HepG2 (cell line): ENCODE data around the gene METTL22. TPM values are rescaled to one million over a fixed set of nuclear protein-coding genes. Genes with fewer than 3 reads are reported as not detected.

Experiments
- ATAC-seq: fragments of 200-7000 bp; cut with Tn5 transposase; 3 replicates; pipeline ENCODE4 v1.9.1; 2020; ENCODE audit warnings: mild to moderate bottlenecking, moderate library complexity
- BruUV-seq: library from RNA; stranded (reverse); fragments of 400-500 nt; replicated peaks from 2 replicates; lab custom pipeline; 2021; lab: Mats Ljungman, UMichigan
- CTCF ChIA-PET: fragments of 300-600 bp; formaldehyde crosslinking; extraction: SDS; loops from one replicate; lab custom pipeline; 2021; ENCODE audit warnings: low total read pairs, inconsistent platforms, low intra/inter-chr PET ratio; lab: Yijun Ruan, JAX
- POLR2A ChIA-PET: fragments of 350-600 bp; sonication (Branson Sonifier 250); formaldehyde crosslinking; loops from one replicate; lab custom pipeline; 2020; ENCODE audit warnings: antibody characterized with exemption, inconsistent platforms; lab: Yijun Ruan, JAX
- DNase-seq: peaks from one replicate; pipeline ENCODE4 v3.0.0-alpha.2; 2015; ENCODE audit warnings: low spot score
- FAIRE-seq: peaks from 3 replicates; lab custom pipeline; 2011; peaks lifted over from hg19 to GRCh38; lab: Jason Lieb, UNC
- H2AFZ ChIP-seq: one replicate; pipeline ENCODE4 v1.6.1; 2011; ENCODE audit warnings: low read length, inconsistent platforms
- H3K27ac ChIP-seq: fragments of 300-600 bp; 3 replicates; pipeline ENCODE4 v1.8.0; 2011; ENCODE audit warnings: mixed run types, mild to moderate bottlenecking, mixed read lengths, low read length, inconsistent platforms; ENCODE audit not compliant: insufficient read depth; ENCODE audit errors: extremely low read length
- H3K27me3 ChIP-seq, 2 experiments: fragments of 200-600 bp in 1 of 2; 2 replicates in 1 of 2; 3 replicates in 1 of 2; pipeline versions ENCODE4 v1.6.0 to v1.8.0; 2011; ENCODE audit warnings: low read length in 2 of 2, mild to moderate bottlenecking in 2 of 2, moderate library complexity in 2 of 2, inconsistent platforms in 1 of 2; ENCODE audit not compliant: insufficient read depth in 2 of 2, control insufficient read depth in 1 of 2
- H3K36me3 ChIP-seq, 2 experiments: fragments of 200-600 bp in 1 of 2; replicated peaks in 1 of 2; 2 replicates in 1 of 2; 3 replicates in 1 of 2; pipeline versions ENCODE4 v1.5.1 to v1.8.0; 2011; ENCODE audit warnings: low read length in 2 of 2, inconsistent platforms in 1 of 2; ENCODE audit not compliant: insufficient read depth in 2 of 2, control insufficient read depth in 1 of 2
- H3K4me1 ChIP-seq: 2 replicates; pipeline ENCODE4 v1.5.1; 2012; ENCODE audit warnings: low read length, inconsistent platforms; ENCODE audit not compliant: insufficient read depth
- H3K4me2 ChIP-seq: 2 replicates; pipeline ENCODE4 v1.6.0; 2011; ENCODE audit warnings: low read depth, low read length, inconsistent platforms
- H3K4me3 ChIP-seq, 3 experiments: fragments of 200-600 bp in 1 of 3; sonication (generic), shearing (Covaris generic) in 1 of 3; replicated peaks in 1 of 3; 2 replicates each; pipeline ENCODE4 v1.5.1; 2011 to 2016; ENCODE audit warnings: low read length in 3 of 3, inconsistent platforms in 2 of 3, low read depth in 2 of 3, mild to moderate bottlenecking in 2 of 3, control low read depth in 1 of 3, mixed read lengths in 1 of 3; ENCODE audit not compliant: insufficient read depth in 1 of 3
- H3K79me2 ChIP-seq: one replicate; pipeline ENCODE4 v1.6.1; 2011; ENCODE audit warnings: low read length, inconsistent platforms; ENCODE audit not compliant: insufficient read depth
- H3K9ac ChIP-seq: 2 replicates; pipeline ENCODE4 v1.6.0; 2011; ENCODE audit warnings: mild to moderate bottlenecking, low read depth, low read length, inconsistent platforms; ENCODE audit not compliant: insufficient read depth
- H3K9me3 ChIP-seq: 2 replicates; pipeline ENCODE4 v1.5.1; 2012; ENCODE audit warnings: mild to moderate bottlenecking, low read length
- H4K20me1 ChIP-seq: 2 replicates; pipeline ENCODE4 v1.6.0; 2011; ENCODE audit warnings: inconsistent platforms, mild to moderate bottlenecking, low read length, moderate library complexity; ENCODE audit not compliant: insufficient read depth
- AHR ChIP-seq: IDR thresholded peaks from 2 replicates; pipeline ENCODE4 v1.6.1; 2018; ENCODE audit warnings: missing genetic modification reagents, missing compliant biosample characterization
- ARHGAP35 ChIP-seq: sonication (generic); formaldehyde crosslinking; IDR thresholded peaks from 2 replicates; pipeline ENCODE4 v1.9.0; 2022; ENCODE audit warnings: mild to moderate bottlenecking, inconsistent platforms, moderate library complexity, missing genetic modification reagents, borderline replicate concordance
- CC2D1A ChIP-seq: sonication (generic); formaldehyde crosslinking; IDR thresholded peaks from 2 replicates; pipeline ENCODE4 v1.8.1; 2023; ENCODE audit warnings: mild to moderate bottlenecking, missing genetic modification reagents
- HOXA5 ChIP-seq: sonication (generic); formaldehyde crosslinking; IDR thresholded peaks from 2 replicates; pipeline ENCODE4 v1.4.0; 2020; ENCODE audit warnings: missing genetic modification reagents
- IKZF1 ChIP-seq: fragments of 450-650 bp; IDR thresholded peaks from 2 replicates; pipeline ENCODE4 v1.7.1; 2016
- SALL1 ChIP-seq: sonication (generic); formaldehyde crosslinking; IDR thresholded peaks from 2 replicates; pipeline ENCODE4 v1.8.0; 2022; ENCODE audit warnings: mild to moderate bottlenecking, missing genetic modification reagents
- SOX5 ChIP-seq: IDR thresholded peaks from 2 replicates; pipeline ENCODE4 v1.6.1; 2016; ENCODE audit warnings: borderline replicate concordance
- SOX6 ChIP-seq, 2 experiments: fragments of 450-650 bp in 1 of 2; sonication (generic) in 1 of 2; formaldehyde crosslinking in 1 of 2; IDR thresholded peaks; 2 replicates each; pipeline versions ENCODE4 v1.4.0 to v1.6.1; 2017 to 2020; ENCODE audit warnings: antibody characterized with exemption in 1 of 2, mild to moderate bottlenecking in 1 of 2, missing genetic modification reagents in 1 of 2
- SSRP1 ChIP-seq: IDR thresholded peaks from 2 replicates; pipeline ENCODE4 v1.6.1; 2016; ENCODE audit warnings: control low read depth
- TBL1XR1 ChIP-seq: fragments of 150-350 bp; IDR thresholded peaks from 2 replicates; pipeline ENCODE4 v1.6.1; 2014; ENCODE audit warnings: borderline replicate concordance, low read length; ENCODE audit not compliant: partially characterized antibody
- ZBTB26 ChIP-seq: IDR thresholded peaks from 2 replicates; pipeline ENCODE4 v1.6.1; 2016; ENCODE audit warnings: missing compliant biosample characterization, missing genetic modification reagents, borderline replicate concordance
- ZNF138 ChIP-seq: sonication (generic); formaldehyde crosslinking; IDR thresholded peaks from 2 replicates; pipeline ENCODE4 v1.5.0; 2020; ENCODE audit warnings: mild to moderate bottlenecking, low read depth, missing genetic modification reagents
- ZNF282 ChIP-seq: fragments of 450-650 bp; IDR thresholded peaks from 2 replicates; pipeline ENCODE4 v1.6.1; 2018; ENCODE audit not compliant: partially characterized antibody
- ZNF3 ChIP-seq: IDR thresholded peaks from 2 replicates; pipeline ENCODE4 v1.7.0; 2017; ENCODE audit warnings: inconsistent platforms
- ZNF30 ChIP-seq: sonication (generic); formaldehyde crosslinking; IDR thresholded peaks from 2 replicates; pipeline ENCODE4 v1.5.0; 2020; ENCODE audit warnings: mild to moderate bottlenecking, missing genetic modification reagents
- ZNF781 ChIP-seq: sonication (generic); formaldehyde crosslinking; IDR thresholded peaks from 2 replicates; pipeline ENCODE4 v1.5.1; 2020; ENCODE audit warnings: borderline replicate concordance, mild to moderate bottlenecking, missing genetic modification reagents; ENCODE audit errors: not compliant biosample characterization
- WGBS: methylation state at CpG from one replicate; pipeline ENCODE4 v1.1.6; 2017; ENCODE audit warnings: low lambda C conversion rate; 5-methylcytosine and 5-hydroxymethylcytosine counted together
- in situ Hi-C: cut with HindIII; loops from 2 replicates; pipeline ENCODE4 v1.10.0; 2017; ENCODE audit warnings: low pct_unique_long_range_greater_than_20kb; ENCODE audit not compliant: extremely low pct_ligation_motif_present
- intact Hi-C: fragments of 100-400 bp; cut with micrococcal nuclease; formaldehyde crosslinking; loops from one replicate; pipeline ENCODE4 v1.10.0; 2022; ENCODE audit not compliant: unreplicated experiment
- polyA plus RNA-seq, 8 experiments: library from polyadenylated mRNA; depleted of rRNA in 3 of 8; stranded (reverse) in 7 of 8; unstranded in 1 of 8; fragments of >200 nt; fragmentation: Illumina TruSeq in 4 of 8; extraction: Trizol in 4 of 8; gene quantifications; 2 replicates each; pipeline versions ENCODE4 v1.2.1 to v1.2.3, GENCODE V29; 2011 to 2016; ENCODE audit warnings: low read depth in 4 of 8, missing spikeins in 1 of 8, mixed read lengths in 1 of 8; ENCODE audit not compliant: insufficient read depth in 1 of 8
- total RNA-seq, 5 experiments: library from RNA; depleted of rRNA; stranded (reverse); fragments of >200 nt; fragmentation: Illumina TruSeq; extraction: Trizol; gene quantifications; 2 replicates each; pipeline ENCODE4 v1.2.3, GENCODE V29; 2016; ENCODE audit warnings: low read depth in 1 of 5
- TF ChIP-seq, protein P1 (sequence below): sonication (generic); formaldehyde crosslinking; IDR thresholded peaks from 2 replicates; pipeline ENCODE4 v1.4.0; 2020; ENCODE audit warnings: mild to moderate bottlenecking, missing genetic modification reagents
- TF ChIP-seq, protein P2 (sequence below): sonication (generic); formaldehyde crosslinking; IDR thresholded peaks from 2 replicates; pipeline ENCODE4 v1.8.0; 2022; ENCODE audit warnings: mild to moderate bottlenecking, missing genetic modification reagents, moderate library complexity

Gene METTL22
- total and polyA plus RNA-seq, 2 of the 13 experiments (the other 11 are each of a cell fraction or from before 2014, with no cell fraction given), result 36.2 to 94.8 TPM

DNA sequence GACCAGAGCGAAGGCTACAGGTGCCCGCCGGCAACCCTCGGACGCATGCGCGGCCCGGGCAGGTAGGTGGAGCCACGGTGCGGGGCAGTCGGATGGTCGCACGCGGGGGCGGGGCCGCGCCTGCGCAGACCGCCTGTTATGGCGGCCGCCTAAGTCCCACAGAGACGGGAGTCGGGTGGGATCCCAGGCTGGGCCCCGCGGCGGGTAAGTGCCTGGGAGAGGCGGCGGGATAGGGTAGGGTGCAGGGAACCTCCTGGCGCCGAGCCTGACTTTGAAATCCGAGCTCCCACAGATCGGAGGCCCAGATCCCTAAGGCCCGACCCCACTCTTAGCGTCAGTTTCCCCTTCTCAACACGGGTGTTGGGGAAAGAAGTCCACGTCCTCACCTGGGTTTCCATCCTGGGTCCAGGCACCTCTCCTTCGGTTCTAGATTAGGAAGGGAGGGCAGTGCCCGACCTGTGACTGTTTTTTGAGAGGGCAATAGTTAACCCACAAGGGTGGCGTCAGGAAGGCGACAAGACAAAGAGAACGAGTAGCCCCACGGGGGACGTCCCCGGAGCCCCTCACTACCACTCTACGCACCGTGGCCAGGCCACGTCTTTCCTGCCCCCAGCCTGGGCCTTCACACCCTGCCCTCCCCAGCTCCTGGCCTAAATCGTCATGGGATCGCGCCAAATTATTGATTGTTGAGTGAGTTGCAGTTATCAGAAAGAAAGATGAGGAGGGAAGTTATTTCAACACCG is at the start of gene METTL22 (continued):
- TF ChIP-seq, protein P1, sequence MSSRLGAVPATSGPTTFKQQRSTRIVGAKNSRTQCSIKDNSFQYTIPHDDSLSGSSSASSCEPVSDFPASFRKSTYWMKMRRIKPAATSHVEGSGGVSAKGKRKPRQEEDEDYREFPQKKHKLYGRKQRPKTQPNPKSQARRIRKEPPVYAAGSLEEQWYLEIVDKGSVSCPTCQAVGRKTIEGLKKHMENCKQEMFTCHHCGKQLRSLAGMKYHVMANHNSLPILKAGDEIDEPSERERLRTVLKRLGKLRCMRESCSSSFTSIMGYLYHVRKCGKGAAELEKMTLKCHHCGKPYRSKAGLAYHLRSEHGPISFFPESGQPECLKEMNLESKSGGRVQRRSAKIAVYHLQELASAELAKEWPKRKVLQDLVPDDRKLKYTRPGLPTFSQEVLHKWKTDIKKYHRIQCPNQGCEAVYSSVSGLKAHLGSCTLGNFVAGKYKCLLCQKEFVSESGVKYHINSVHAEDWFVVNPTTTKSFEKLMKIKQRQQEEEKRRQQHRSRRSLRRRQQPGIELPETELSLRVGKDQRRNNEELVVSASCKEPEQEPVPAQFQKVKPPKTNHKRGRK, result no peak
- peak; percentile 51 for TF ChIP-seq TBL1XR1
- TF ChIP-seq ZNF282, result no peak
- peak; percentile 72; the same call in 1 of the 2 replicates for TF ChIP-seq AHR (CRISPR knock-in tag)
- peak; percentile 75 for TF ChIP-seq SALL1
- TF ChIP-seq ARHGAP35 (CRISPR knock-in tag), result peak; percentile 95
- TF ChIP-seq, protein P2, sequence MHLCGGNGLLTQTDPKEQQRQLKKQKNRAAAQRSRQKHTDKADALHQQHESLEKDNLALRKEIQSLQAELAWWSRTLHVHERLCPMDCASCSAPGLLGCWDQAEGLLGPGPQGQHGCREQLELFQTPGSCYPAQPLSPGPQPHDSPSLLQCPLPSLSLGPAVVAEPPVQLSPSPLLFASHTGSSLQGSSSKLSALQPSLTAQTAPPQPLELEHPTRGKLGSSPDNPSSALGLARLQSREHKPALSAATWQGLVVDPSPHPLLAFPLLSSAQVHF, result no peak
- no peak for TF ChIP-seq IKZF1

DNA sequence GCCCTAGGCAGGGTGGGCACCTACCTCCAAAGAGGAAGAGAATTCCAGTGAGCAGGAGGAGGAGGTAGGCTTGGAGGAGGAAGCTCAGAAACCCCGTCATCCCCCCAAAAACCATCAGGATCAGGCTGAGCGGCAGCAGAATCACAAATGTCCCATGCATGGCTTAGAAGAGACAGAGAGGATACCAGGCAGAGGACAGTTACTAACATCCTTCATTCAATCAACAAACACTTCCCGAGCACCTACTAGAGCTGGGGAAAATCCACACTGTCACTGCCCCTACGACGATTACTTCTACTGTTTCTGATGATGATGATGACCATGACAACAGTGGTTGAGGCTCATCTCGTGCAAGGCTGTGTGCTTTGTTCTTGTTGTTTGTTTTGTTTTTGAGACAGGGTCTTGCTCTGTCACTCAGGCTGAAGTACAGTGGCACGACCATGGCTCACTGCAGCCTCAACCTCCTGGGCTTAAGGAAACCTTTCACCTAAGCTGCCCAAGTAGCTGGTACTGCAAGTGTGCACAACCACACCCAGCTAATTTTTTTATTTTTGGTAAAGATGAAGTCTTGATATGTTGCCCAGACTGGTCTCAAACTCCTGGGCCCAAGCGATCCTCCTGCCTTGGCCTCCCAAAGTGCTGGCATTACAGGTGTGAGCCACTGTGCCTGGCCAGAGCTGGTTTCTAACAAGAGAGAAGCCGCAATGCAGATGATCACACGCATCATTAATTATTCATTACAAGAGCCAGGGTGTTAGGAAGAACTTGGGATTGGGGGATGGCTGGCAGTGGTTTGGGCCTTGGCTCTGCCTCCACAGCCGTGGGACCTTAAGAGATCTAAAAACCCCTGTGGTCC is 49.2 kb upstream of the METTL22 start:
- Histone ChIP-seq H2AFZ (no peak overlapping the region), H3K4me3 (peak overlapping the region in 2 of 3 experiments; percentile 28 to 50; a peak in 2 of 6 replicates), H3K9me3 (no peaks in the 10 kb centered on the region), H3K4me1 (peaks cover 72% of the 10 kb centered on the region), H3K79me2 (no peaks in the 10 kb centered on the region), H3K36me3 (no peaks in the 10 kb centered on the region), H3K9ac (peak overlapping the region; percentile 57), H3K27ac (no peak overlapping the region), H3K4me2 (peak overlapping the region; percentile 87), H4K20me1 (no peaks in the 10 kb centered on the region), H3K27me3 (peaks cover 0 to 18% of the 10 kb centered on the region in 2 experiments; a peak in 1 of 5 replicates)
- DNase-seq (no peak), ATAC-seq (no peak), FAIRE-seq (no peak)
- in situ Hi-C loops (no loop called here), intact Hi-C loops (loop anchor here (10.0 kb wide), 1 partner anchor 563 kb away; no protein-coding TSS in a partner anchor)
- WGBS, result 35% methylated on average over 11 of the region's 11 CpGs
- ChIA-PET POLR2A (interaction anchor here (1.5 kb wide), 1 partner anchor 50 kb away, joined by 4 read pairs; the partner anchor contains the start of gene METTL22), CTCF (interaction anchor here (1.5 to 5.6 kb wide), 2 partner anchors 63 to 83 kb away, joined by 6 to 39 read pairs; no protein-coding TSS in a partner anchor)
- no TSS peak for BruUV-seq
- peak; percentile 99 for TF ChIP-seq ZNF3 (CRISPR knock-in tag)
- TF ChIP-seq SOX6 (IDR thresholded peaks at IDR 0.05), result no peak
- TF ChIP-seq SOX6 (CRISPR knock-in tag; IDR thresholded peaks at IDR 0.05), result peak; percentile 42; the same call in 1 of the 2 replicates
- TF ChIP-seq HOXA5, result no peak
- peak; percentile 66; the same call in 1 of the 2 replicates for TF ChIP-seq SSRP1
- TF ChIP-seq ZBTB26, result no peak
- TF ChIP-seq ZNF30 (CRISPR knock-in tag), result peak; percentile 44; the same call in 1 of the 2 replicates
- no peak for TF ChIP-seq CC2D1A
- TF ChIP-seq ZNF781 (CRISPR knock-in tag), result peak; percentile 11
- 0 out of 2 replicates have a peak, but pooled peaks have one; percentile 23 for TF ChIP-seq ZNF138 (CRISPR knock-in tag)
- TF ChIP-seq SOX5 (CRISPR knock-in tag), result peak; percentile 29; the same call in 1 of the 2 replicates
